HCT116 (cell line): ENCODE measurements around the gene MELTF.

Experiments
- CTCF ChIP-seq, 3 experiments: fragments of 200-600 bp in 1 of 3; sonication (generic) in 1 of 3; IDR thresholded peaks in 2 of 3; conservative IDR thresholded peaks in 1 of 3; 2 replicates each; pipeline ENCODE4 v1.5.1; 2012 to 2017; ENCODE audit warnings: low read depth in 2 of 3, low read length in 2 of 3, antibody characterized with exemption in 1 of 3, borderline replicate concordance in 1 of 3, control low read depth in 1 of 3, mild to moderate bottlenecking in 1 of 3, mixed read lengths in 1 of 3, mixed run types in 1 of 3, moderate library complexity in 1 of 3; ENCODE audit not compliant: insufficient read depth in 1 of 3
- JUND ChIP-seq: IDR thresholded peaks from 2 replicates; pipeline ENCODE4 v1.6.1; 2012
- MAX ChIP-seq: IDR thresholded peaks from 2 replicates; pipeline ENCODE4 v1.6.1; 2012
- POLR2A ChIP-seq: IDR thresholded peaks from 2 replicates; pipeline ENCODE4 v1.7.0; 2011; ENCODE audit warnings: borderline replicate concordance; ENCODE audit not compliant: insufficient read depth, insufficient read length; ENCODE audit errors: extremely low read depth
- POLR2AphosphoS5 ChIP-seq: IDR thresholded peaks from 2 replicates; pipeline ENCODE4 v1.6.1; 2011; ENCODE audit warnings: mild to moderate bottlenecking, low read depth, low read length, moderate library complexity
- RAD21 ChIP-seq: IDR thresholded peaks from 2 replicates; pipeline ENCODE4 v1.6.1; 2012; ENCODE audit warnings: low read depth, mild to moderate bottlenecking
- SIN3A ChIP-seq: IDR thresholded peaks from 2 replicates; pipeline ENCODE4 v1.6.1; 2012; ENCODE audit warnings: low read depth
- YY1 ChIP-seq: IDR thresholded peaks from 2 replicates; pipeline ENCODE4 v1.6.1; 2011; ENCODE audit warnings: low read length, low read depth, moderate library complexity, mild to moderate bottlenecking; ENCODE audit not compliant: insufficient replicate concordance; ENCODE audit errors: extremely low read depth
- ZFX ChIP-seq: fragments of 450-650 bp; IDR thresholded peaks from 2 replicates; pipeline ENCODE4 v1.6.1; 2017
- ZNF274 ChIP-seq: fragments of 200-500 bp; sonication (Bioruptor generic); IDR thresholded peaks from 2 replicates; pipeline ENCODE4 v1.6.1; 2014; ENCODE audit warnings: mild to moderate bottlenecking, low read depth, low read length, inconsistent platforms

- TF ChIP-seq JUND (no peak), YY1 (no peak), CTCF (IDR thresholded peaks at IDR 0.05 in 2 of 3, conservative IDR thresholded peaks at IDR 0.05 in 1 of 3; ENCODE audit: borderline replicate concordance in 1 of 3, insufficient read depth in 1 of 3, low read depth in 2 of 3, low read length in 2 of 3) (no peak), SIN3A (no peak), RAD21 (no peak), MAX (no peak), POLR2A (no peak), POLR2AphosphoS5 (no peak), ZNF274 (no peak), ZFX (no peak)
Observed at GRCh38 chr3:197019021-197019420, 10.6 kb downstream of the MELTF start.
